Upper lobe of right lung (tissue), 1 donor: Measurements from ENCODE around the gene PODXL. TPM values are rescaled to one million over a fixed set of nuclear protein-coding genes. Genes with fewer than 3 reads are reported as not detected.

Experiments
- ATAC-seq: fragments of 200-7000 bp; cut with Tn5 transposase; one replicate; pipeline ENCODE4 v1.9.1; 2020; ENCODE audit warnings: mild to moderate bottlenecking, moderate library complexity
- DNase-seq: peaks from one replicate; pipeline ENCODE4 v3.0.0-alpha.2; 2020
- H3K27ac ChIP-seq: fragments of 200-600 bp; one replicate; pipeline ENCODE4 v1.8.0; 2022
- H3K27me3 ChIP-seq: fragments of 200-600 bp; one replicate; pipeline ENCODE4 v1.8.0; 2022; ENCODE audit warnings: mild to moderate bottlenecking
- H3K36me3 ChIP-seq: fragments of 200-600 bp; one replicate; pipeline ENCODE4 v1.8.0; 2022
- H3K4me1 ChIP-seq: fragments of 200-600 bp; one replicate; pipeline ENCODE4 v1.8.0; 2022
- H3K4me3 ChIP-seq: fragments of 200-600 bp; one replicate; pipeline ENCODE4 v1.8.0; 2022; ENCODE audit warnings: mild to moderate bottlenecking
- H3K9me3 ChIP-seq: fragments of 200-600 bp; one replicate; pipeline ENCODE4 v1.8.0; 2022
- intact Hi-C: fragments of 100-400 bp; cut with DNase I; formaldehyde crosslinking; loops from one replicate; pipeline ENCODE4 v1.11.0; 2022
- total RNA-seq: library from RNA; stranded (reverse); fragmentation: NEBNext Ultra II Directional; extraction: Animal tissue kit (Norgen Biotek cat#: 25700); gene quantifications from one replicate; pipeline ENCODE4 v1.2.1, GENCODE V29; 2021
- TF ChIP-seq, protein P1 (sequence below): fragments of 200-600 bp; IDR thresholded peaks from one replicate; pipeline ENCODE4 v1.8.0; 2022; ENCODE audit warnings: antibody characterized with exemption
- donor health status: DM: no; HTN: yes; CAD: no; lungs with severe emphysema.

The PODXL gene
- total RNA-seq, 1 donor from 2014 or later, result 99.9 TPM

DNA sequence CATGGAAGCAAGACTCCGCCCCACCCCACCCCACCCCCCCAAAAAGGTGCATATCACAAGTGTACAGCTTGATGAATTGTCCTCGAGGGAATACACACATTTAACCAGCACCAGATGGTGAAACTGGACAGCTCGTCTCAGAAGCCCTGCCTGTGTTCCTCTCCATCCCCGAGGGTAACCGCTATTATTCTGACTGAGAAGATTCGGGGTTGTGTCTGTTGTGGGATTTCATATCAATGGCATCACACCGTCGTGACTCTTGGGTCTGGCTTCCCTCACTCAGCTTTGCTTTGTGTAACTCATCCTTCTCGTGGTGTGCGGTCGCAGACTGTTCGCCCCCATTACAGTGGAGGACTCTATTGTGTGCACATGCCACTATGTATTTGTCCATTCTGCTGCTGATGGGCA lies 18.9 kb downstream of the PODXL start:
- TF ChIP-seq, protein P1, sequence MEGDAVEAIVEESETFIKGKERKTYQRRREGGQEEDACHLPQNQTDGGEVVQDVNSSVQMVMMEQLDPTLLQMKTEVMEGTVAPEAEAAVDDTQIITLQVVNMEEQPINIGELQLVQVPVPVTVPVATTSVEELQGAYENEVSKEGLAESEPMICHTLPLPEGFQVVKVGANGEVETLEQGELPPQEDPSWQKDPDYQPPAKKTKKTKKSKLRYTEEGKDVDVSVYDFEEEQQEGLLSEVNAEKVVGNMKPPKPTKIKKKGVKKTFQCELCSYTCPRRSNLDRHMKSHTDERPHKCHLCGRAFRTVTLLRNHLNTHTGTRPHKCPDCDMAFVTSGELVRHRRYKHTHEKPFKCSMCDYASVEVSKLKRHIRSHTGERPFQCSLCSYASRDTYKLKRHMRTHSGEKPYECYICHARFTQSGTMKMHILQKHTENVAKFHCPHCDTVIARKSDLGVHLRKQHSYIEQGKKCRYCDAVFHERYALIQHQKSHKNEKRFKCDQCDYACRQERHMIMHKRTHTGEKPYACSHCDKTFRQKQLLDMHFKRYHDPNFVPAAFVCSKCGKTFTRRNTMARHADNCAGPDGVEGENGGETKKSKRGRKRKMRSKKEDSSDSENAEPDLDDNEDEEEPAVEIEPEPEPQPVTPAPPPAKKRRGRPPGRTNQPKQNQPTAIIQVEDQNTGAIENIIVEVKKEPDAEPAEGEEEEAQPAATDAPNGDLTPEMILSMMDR, result no peak
- Histone ChIP-seq H3K27me3 (no peaks in the 10 kb centered on the region), H3K4me1 (peaks cover 9% of the 10 kb centered on the region), H3K36me3 (no peaks in the 10 kb centered on the region), H3K27ac (no peak overlapping the region), H3K4me3 (no peak overlapping the region), H3K9me3 (no peaks in the 10 kb centered on the region)
- intact Hi-C loops, result no loop called here
- ATAC-seq (no peak), DNase-seq (no peak)

DNA sequence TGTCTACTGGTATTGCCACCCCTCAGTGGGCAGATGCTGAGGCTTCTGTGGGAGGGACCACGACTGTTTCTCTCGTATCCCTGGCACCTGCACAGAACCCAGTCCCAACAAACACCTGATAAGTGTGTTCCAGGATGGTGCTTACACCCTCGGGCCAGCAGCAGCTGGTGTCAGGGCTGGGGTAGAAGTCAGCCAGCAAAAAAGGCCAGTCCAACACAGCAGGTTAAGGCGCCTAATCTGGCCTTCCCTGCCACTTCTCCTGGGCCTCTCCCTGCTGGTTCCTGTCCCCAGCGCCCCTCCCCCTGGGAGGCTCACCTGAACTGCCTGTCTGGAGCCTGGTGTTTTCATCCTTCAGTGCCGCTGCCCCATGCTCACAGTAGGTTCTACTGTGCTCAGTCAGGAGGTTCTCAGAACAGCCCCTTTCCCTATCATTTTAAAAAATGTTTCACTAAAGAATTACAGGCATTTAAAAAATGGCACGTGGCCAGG lies 20.0 kb downstream of the PODXL start:
- TF ChIP-seq, protein P1, result no peak
- no peaks in the 10 kb centered on the region for H3K36me3 ChIP-seq
- no peaks in the 10 kb centered on the region for H3K27me3 ChIP-seq
- peaks cover 9% of the 10 kb centered on the region for H3K4me1 ChIP-seq
- intact Hi-C loops, result no loop called here
- ATAC-seq (no peak), DNase-seq (peak; percentile 50)
- H3K27ac ChIP-seq, result no peak overlapping the region
- no peak overlapping the region for H3K4me3 ChIP-seq
- H3K9me3 ChIP-seq, result no peaks in the 10 kb centered on the region

DNA sequence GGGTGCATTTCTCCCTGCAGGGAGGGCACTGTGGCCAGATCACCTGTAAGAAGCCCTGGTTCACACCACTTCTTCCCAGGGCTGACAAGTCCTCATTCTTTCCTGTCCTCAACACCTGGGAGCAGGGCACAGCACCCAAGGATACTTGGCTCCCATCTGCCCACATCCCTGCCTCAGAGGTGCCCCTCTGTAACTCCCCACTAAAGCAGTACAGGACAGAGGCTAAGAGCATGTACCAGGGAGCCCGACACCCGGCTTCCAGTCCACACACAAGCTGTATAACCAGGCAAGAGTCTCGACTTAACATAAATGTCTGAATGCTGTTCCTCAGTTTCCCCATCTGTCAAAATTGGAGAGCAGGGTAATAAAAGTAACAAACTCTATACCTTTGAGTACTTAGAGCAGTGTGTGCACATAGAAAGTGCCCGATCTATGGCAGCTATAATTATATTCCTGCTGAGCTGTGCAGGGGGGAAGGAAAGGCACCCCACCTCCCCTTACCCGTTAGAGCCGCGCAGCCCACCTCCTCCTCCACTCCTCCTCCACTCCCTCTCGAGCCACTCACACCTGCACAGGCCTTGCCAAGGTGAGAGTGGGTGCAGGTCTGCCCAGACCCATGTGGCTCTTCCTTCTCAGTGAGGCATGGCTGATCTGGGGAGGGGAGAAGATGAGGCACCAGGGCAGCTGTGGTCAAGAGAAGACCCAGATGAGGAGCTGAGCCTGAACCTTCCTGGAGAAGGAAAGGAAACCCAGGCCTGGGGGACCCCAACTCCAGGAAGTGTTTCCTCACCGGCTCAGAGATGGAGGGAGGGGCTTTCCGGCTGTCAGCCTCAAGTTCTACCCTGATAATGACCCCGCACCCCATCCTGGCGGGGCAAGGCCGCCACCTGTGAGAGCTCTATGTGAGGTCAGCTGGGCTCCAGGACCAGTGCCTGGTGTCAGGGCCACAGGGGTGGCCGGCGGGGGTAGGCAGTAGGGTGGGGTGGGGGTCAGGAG lies 22.6 kb downstream of the PODXL start:
- DNase-seq (no peak), ATAC-seq (no peak)
- no peak overlapping the region for H3K4me3 ChIP-seq
- H3K9me3 ChIP-seq, result no peaks in the 10 kb centered on the region
- no peaks in the 10 kb centered on the region for H3K27me3 ChIP-seq
- no peaks in the 10 kb centered on the region for H3K36me3 ChIP-seq
- no peaks in the 10 kb centered on the region for H3K4me1 ChIP-seq
- TF ChIP-seq, protein P1, result no peak
- peak overlapping the region; percentile 6 for H3K27ac ChIP-seq
- intact Hi-C loops, result no loop called here

DNA sequence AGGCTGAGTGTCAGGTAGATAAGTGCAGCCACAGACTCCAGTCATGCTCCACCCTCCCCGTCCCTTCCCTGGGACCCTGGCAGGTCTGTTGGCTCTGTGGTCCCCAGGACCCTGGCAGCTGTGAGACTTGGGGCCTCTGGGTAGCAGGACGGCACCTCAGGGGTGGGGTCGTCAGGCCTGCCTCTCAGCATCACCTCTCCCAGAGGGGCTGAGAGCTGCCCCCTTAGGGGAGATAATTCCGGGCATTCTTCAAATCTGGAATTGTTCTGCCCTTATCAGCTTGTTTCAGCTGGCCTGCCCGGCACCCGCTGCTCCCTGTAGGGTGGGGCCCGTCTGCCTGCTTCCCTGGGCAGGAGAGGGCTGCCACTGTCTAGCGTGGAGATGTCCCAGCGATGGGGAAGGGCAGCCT lies 23.3 kb downstream of the PODXL start:
- TF ChIP-seq, protein P1, result no peak
- Histone ChIP-seq H3K27me3 (no peaks in the 10 kb centered on the region), H3K4me1 (no peaks in the 10 kb centered on the region), H3K27ac (peak overlapping the region; percentile 17), H3K4me3 (no peak overlapping the region), H3K9me3 (no peaks in the 10 kb centered on the region), H3K36me3 (no peaks in the 10 kb centered on the region)
- DNase-seq, result no peak
- peak; percentile 33 for ATAC-seq
- intact Hi-C loops, result no loop called here

DNA sequence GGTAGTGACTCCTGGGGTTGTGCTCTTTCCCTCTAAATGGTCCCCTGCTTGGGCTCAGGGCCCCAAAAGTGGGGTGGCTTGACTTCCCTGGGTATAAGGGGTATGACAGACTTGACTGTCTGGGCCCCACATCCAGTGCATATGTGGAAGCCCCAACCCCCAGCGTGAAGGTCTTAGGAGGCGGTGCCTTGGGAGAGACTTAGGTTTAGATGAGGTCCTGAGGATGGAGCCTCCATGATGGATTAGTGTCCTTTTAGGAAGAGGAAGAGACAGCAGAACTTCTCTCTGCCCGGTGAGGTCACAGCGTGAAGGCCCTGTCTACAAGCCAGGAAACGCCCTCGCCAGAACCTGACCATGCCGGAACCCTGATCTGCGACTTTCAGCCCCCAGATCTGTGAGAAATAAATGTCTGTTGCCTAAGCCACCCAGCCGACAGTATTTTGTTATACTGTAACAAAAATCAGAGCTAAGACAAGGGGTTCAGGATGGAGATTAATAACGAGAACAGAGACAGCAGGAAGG lies 23.8 kb downstream of the PODXL start:
- H3K27ac ChIP-seq, result peak overlapping the region; percentile 17
- DNase-seq, result no peak

More for the DNA sequence above, 23.8 kb downstream of the PODXL start:
- Histone ChIP-seq H3K9me3 (no peaks in the 10 kb centered on the region), H3K27me3 (no peaks in the 10 kb centered on the region), H3K36me3 (no peaks in the 10 kb centered on the region), H3K4me1 (no peaks in the 10 kb centered on the region), H3K4me3 (no peak overlapping the region)
- TF ChIP-seq, protein P1, result no peak
- ATAC-seq, result no peak
- intact Hi-C loops, result no loop called here
